GM23338 (cell line): ENCODE data around the gene NNAT.

ENCODE experiments used
- CREB1 ChIP-seq: fragments of 250-450 bp; sonication (Bioruptor Pico); IDR thresholded peaks from 2 replicates; pipeline ENCODE4 v1.5.0; 2020; ENCODE audit warnings: low read depth, mild to moderate bottlenecking, moderate library complexity
- CTCF ChIP-seq, 2 experiments: fragments of 200-600 bp in 1 of 2; sonication (generic) in 1 of 2; conservative IDR thresholded peaks; 2 replicates each; pipeline versions ENCODE4 v1.5.1 to v1.6.1; 2016 to 2017; ENCODE audit warnings: antibody characterized with exemption in 2 of 2, low read depth in 2 of 2, mild to moderate bottlenecking in 2 of 2, moderate library complexity in 1 of 2
- EZH2 ChIP-seq: fragments of 200-600 bp; sonication (generic); IDR thresholded peaks from one replicate; pipeline ENCODE4 v1.8.0; 2017; ENCODE audit warnings: antibody characterized with exemption, mild to moderate bottlenecking, low read depth; ENCODE audit not compliant: unreplicated experiment
- EZH2phosphoT487 ChIP-seq: fragments of 200-600 bp; sonication (generic); IDR thresholded peaks from one replicate; pipeline ENCODE4 v1.8.1; 2018; ENCODE audit warnings: antibody characterized with exemption; ENCODE audit not compliant: unreplicated experiment
- JUNB ChIP-seq: IDR thresholded peaks from one replicate; pipeline ENCODE4 v1.6.1; 2016; ENCODE audit warnings: antibody characterized with exemption; ENCODE audit not compliant: unreplicated experiment
- NANOG ChIP-seq: IDR thresholded peaks from 2 replicates; pipeline ENCODE4 v1.6.1; 2016; ENCODE audit warnings: antibody characterized with exemption, borderline replicate concordance
- POLR2AphosphoS5 ChIP-seq: IDR thresholded peaks from 2 replicates; pipeline ENCODE4 v1.6.1; 2016; ENCODE audit warnings: antibody characterized with exemption, low read depth
- STAT1 ChIP-seq: IDR thresholded peaks from one replicate; pipeline ENCODE4 v1.6.1; 2016; ENCODE audit warnings: antibody characterized with exemption; ENCODE audit not compliant: unreplicated experiment
- ZNF114 ChIP-seq: fragments of 250-450 bp; sonication (Bioruptor Pico); IDR thresholded peaks from 2 replicates; pipeline ENCODE4 v1.5.0; 2020; ENCODE audit warnings: mild to moderate bottlenecking, moderate library complexity
- ZNF331 ChIP-seq: fragments of 250-450 bp; sonication (Bioruptor Pico); IDR thresholded peaks from 2 replicates; pipeline ENCODE4 v1.5.0; 2020; ENCODE audit warnings: low read depth, mild to moderate bottlenecking, moderate library complexity
- ZNF462 ChIP-seq: fragments of 250-450 bp; sonication (Bioruptor Pico); IDR thresholded peaks from 2 replicates; pipeline ENCODE4 v1.5.0; 2020; ENCODE audit warnings: mild to moderate bottlenecking, moderate library complexity
- TF ChIP-seq, protein P1 (sequence below): IDR thresholded peaks from one replicate; pipeline ENCODE4 v1.6.1; 2018; ENCODE audit warnings: antibody characterized with exemption; ENCODE audit not compliant: unreplicated experiment
- TF ChIP-seq, protein P2 (sequence below): IDR thresholded peaks from 2 replicates; pipeline ENCODE4 v1.6.1; 2016; ENCODE audit warnings: antibody characterized with exemption

GRCh38 chr20:37473249-37474000 is 47.6 kb upstream of the NNAT start:
- no peak for TF ChIP-seq CTCF (conservative IDR thresholded peaks at IDR 0.05; ENCODE audit: low read depth in 2 of 2)
- TF ChIP-seq POLR2AphosphoS5, result no peak
- TF ChIP-seq EZH2, result no peak
- TF ChIP-seq EZH2phosphoT487, result no peak
- TF ChIP-seq, protein P1, sequence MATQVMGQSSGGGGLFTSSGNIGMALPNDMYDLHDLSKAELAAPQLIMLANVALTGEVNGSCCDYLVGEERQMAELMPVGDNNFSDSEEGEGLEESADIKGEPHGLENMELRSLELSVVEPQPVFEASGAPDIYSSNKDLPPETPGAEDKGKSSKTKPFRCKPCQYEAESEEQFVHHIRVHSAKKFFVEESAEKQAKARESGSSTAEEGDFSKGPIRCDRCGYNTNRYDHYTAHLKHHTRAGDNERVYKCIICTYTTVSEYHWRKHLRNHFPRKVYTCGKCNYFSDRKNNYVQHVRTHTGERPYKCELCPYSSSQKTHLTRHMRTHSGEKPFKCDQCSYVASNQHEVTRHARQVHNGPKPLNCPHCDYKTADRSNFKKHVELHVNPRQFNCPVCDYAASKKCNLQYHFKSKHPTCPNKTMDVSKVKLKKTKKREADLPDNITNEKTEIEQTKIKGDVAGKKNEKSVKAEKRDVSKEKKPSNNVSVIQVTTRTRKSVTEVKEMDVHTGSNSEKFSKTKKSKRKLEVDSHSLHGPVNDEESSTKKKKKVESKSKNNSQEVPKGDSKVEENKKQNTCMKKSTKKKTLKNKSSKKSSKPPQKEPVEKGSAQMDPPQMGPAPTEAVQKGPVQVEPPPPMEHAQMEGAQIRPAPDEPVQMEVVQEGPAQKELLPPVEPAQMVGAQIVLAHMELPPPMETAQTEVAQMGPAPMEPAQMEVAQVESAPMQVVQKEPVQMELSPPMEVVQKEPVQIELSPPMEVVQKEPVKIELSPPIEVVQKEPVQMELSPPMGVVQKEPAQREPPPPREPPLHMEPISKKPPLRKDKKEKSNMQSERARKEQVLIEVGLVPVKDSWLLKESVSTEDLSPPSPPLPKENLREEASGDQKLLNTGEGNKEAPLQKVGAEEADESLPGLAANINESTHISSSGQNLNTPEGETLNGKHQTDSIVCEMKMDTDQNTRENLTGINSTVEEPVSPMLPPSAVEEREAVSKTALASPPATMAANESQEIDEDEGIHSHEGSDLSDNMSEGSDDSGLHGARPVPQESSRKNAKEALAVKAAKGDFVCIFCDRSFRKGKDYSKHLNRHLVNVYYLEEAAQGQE, result no peak
- TF ChIP-seq STAT1, result no peak
- no peak for TF ChIP-seq ZNF114
- no peak for TF ChIP-seq JUNB
- TF ChIP-seq, protein P2, sequence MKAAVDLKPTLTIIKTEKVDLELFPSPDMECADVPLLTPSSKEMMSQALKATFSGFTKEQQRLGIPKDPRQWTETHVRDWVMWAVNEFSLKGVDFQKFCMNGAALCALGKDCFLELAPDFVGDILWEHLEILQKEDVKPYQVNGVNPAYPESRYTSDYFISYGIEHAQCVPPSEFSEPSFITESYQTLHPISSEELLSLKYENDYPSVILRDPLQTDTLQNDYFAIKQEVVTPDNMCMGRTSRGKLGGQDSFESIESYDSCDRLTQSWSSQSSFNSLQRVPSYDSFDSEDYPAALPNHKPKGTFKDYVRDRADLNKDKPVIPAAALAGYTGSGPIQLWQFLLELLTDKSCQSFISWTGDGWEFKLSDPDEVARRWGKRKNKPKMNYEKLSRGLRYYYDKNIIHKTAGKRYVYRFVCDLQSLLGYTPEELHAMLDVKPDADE, result no peak
- TF ChIP-seq ZNF462 (CRISPR knock-in tag), result no peak
- no peak for TF ChIP-seq CREB1
- TF ChIP-seq ZNF331, result no peak
- no peak for TF ChIP-seq NANOG
